GM23338 (cell line): Measurements from ENCODE around the gene SSU72. TPM values are rescaled to one million over a fixed set of nuclear protein-coding genes. Genes with fewer than 3 reads are reported as not detected.

Source experiments
- ATAC-seq: fragments of 200-7000 bp; cut with Tn5 transposase; 3 replicates; pipeline ENCODE4 v1.9.1; 2020
- DNase-seq: peaks from one replicate; pipeline ENCODE4 v3.0.0-alpha.2; 2015; ENCODE audit warnings: low spot score
- H2AFZ ChIP-seq: fragments of 200-600 bp; sonication (generic); 2 replicates; pipeline ENCODE4 v1.8.0; 2016; ENCODE audit warnings: antibody characterized with exemption, mild to moderate bottlenecking, moderate library complexity
- H3F3A ChIP-seq: fragments of 200-600 bp; sonication (generic); replicated peaks from 2 replicates; pipeline ENCODE4 v1.8.0; 2017; ENCODE audit warnings: antibody characterized with exemption, mixed run types, low read depth
- H3K27ac ChIP-seq: fragments of 200-600 bp; sonication (generic); 2 replicates; pipeline ENCODE4 v1.6.1; 2016; ENCODE audit warnings: low read depth
- H3K27me3 ChIP-seq: fragments of 200-600 bp; sonication (generic); 2 replicates; pipeline ENCODE4 v1.8.0; 2016; ENCODE audit warnings: mild to moderate bottlenecking, mixed run types, moderate library complexity; ENCODE audit not compliant: insufficient read depth
- H3K36me3 ChIP-seq: fragments of 200-600 bp; sonication (generic); 2 replicates; pipeline ENCODE4 v1.8.0; 2016; ENCODE audit warnings: mild to moderate bottlenecking; ENCODE audit not compliant: insufficient read depth
- H3K4me1 ChIP-seq: fragments of 200-600 bp; sonication (generic); 2 replicates; pipeline ENCODE4 v1.8.0; 2016; ENCODE audit warnings: mild to moderate bottlenecking, moderate library complexity; ENCODE audit not compliant: insufficient read depth
- H3K4me2 ChIP-seq: fragments of 200-600 bp; sonication (generic); 2 replicates; pipeline ENCODE4 v1.7.1; 2017; ENCODE audit warnings: mixed run types
- H3K4me3 ChIP-seq: fragments of 200-600 bp; sonication (generic); 2 replicates; pipeline ENCODE4 v1.6.1; 2016; ENCODE audit warnings: mixed run types
- H3K79me2 ChIP-seq: fragments of 200-600 bp; sonication (generic); replicated peaks from 2 replicates; pipeline ENCODE4 v1.8.0; 2017; ENCODE audit warnings: mild to moderate bottlenecking; ENCODE audit not compliant: insufficient read depth
- H3K9me2 ChIP-seq: fragments of 200-600 bp; sonication (generic); 2 replicates; pipeline ENCODE4 v1.8.0; 2017; ENCODE audit not compliant: insufficient read depth
- H4K20me1 ChIP-seq: fragments of 200-600 bp; sonication (generic); replicated peaks from 2 replicates; pipeline ENCODE4 v1.8.0; 2017; ENCODE audit warnings: mild to moderate bottlenecking; ENCODE audit not compliant: insufficient read depth
- H3K27ac Mint-ChIP-seq: 2 replicates; pipeline ENCODE4 v1.8.0; 2020; ENCODE audit warnings: inconsistent platforms, mild to moderate bottlenecking, moderate library complexity, mixed read lengths
- H3K27me3 Mint-ChIP-seq: 3 replicates; pipeline ENCODE4 v1.8.0; 2022; ENCODE audit warnings: low read depth, mild to moderate bottlenecking, moderate library complexity, mixed read lengths, inconsistent platforms; ENCODE audit not compliant: insufficient read depth, poor library complexity
- H3K36me3 Mint-ChIP-seq: 3 replicates; pipeline ENCODE4 v1.8.0; 2021; ENCODE audit warnings: low read depth, mild to moderate bottlenecking, inconsistent platforms, moderate library complexity, mixed read lengths
- H3K4me1 Mint-ChIP-seq: 3 replicates; pipeline ENCODE4 v1.8.0; 2020; ENCODE audit warnings: mild to moderate bottlenecking, inconsistent platforms, mixed read lengths
- H3K4me3 Mint-ChIP-seq: 3 replicates; pipeline ENCODE4 v1.8.0; 2021; ENCODE audit warnings: moderate library complexity, mild to moderate bottlenecking, inconsistent platforms, mixed read lengths
- H3K9me3 Mint-ChIP-seq: 3 replicates; pipeline ENCODE4 v1.8.0; 2020; ENCODE audit warnings: moderate library complexity, mild to moderate bottlenecking, inconsistent platforms, mixed read lengths
- CREB1 ChIP-seq: fragments of 250-450 bp; sonication (Bioruptor Pico); IDR thresholded peaks from 2 replicates; pipeline ENCODE4 v1.5.0; 2020; ENCODE audit warnings: low read depth, mild to moderate bottlenecking, moderate library complexity
- EZH2 ChIP-seq: fragments of 200-600 bp; sonication (generic); IDR thresholded peaks from one replicate; pipeline ENCODE4 v1.8.0; 2017; ENCODE audit warnings: antibody characterized with exemption, mild to moderate bottlenecking, low read depth; ENCODE audit not compliant: unreplicated experiment
- EZH2phosphoT487 ChIP-seq: fragments of 200-600 bp; sonication (generic); IDR thresholded peaks from one replicate; pipeline ENCODE4 v1.8.1; 2018; ENCODE audit warnings: antibody characterized with exemption; ENCODE audit not compliant: unreplicated experiment
- JUNB ChIP-seq: IDR thresholded peaks from one replicate; pipeline ENCODE4 v1.6.1; 2016; ENCODE audit warnings: antibody characterized with exemption; ENCODE audit not compliant: unreplicated experiment
- NANOG ChIP-seq: IDR thresholded peaks from 2 replicates; pipeline ENCODE4 v1.6.1; 2016; ENCODE audit warnings: antibody characterized with exemption, borderline replicate concordance
- POLR2AphosphoS5 ChIP-seq: IDR thresholded peaks from 2 replicates; pipeline ENCODE4 v1.6.1; 2016; ENCODE audit warnings: antibody characterized with exemption, low read depth
- STAT1 ChIP-seq: IDR thresholded peaks from one replicate; pipeline ENCODE4 v1.6.1; 2016; ENCODE audit warnings: antibody characterized with exemption; ENCODE audit not compliant: unreplicated experiment
- ZNF114 ChIP-seq: fragments of 250-450 bp; sonication (Bioruptor Pico); IDR thresholded peaks from 2 replicates; pipeline ENCODE4 v1.5.0; 2020; ENCODE audit warnings: mild to moderate bottlenecking, moderate library complexity
- ZNF331 ChIP-seq: fragments of 250-450 bp; sonication (Bioruptor Pico); IDR thresholded peaks from 2 replicates; pipeline ENCODE4 v1.5.0; 2020; ENCODE audit warnings: low read depth, mild to moderate bottlenecking, moderate library complexity
- polyA plus RNA-seq: library from polyadenylated mRNA; unstranded; fragments of >200 nt; fragmentation: Nextera tagmentation; extraction: Ambion mirVana; gene quantifications from 2 replicates; pipeline ENCODE4 v1.2.1, GENCODE V29; 2016
- total RNA-seq: library from RNA; depleted of rRNA; stranded (reverse); fragments of >200 nt; shearing (Covaris generic); gene quantifications from 2 replicates; pipeline ENCODE4 v1.2.3, GENCODE V29; 2014
- TF ChIP-seq, protein P1 (sequence below): IDR thresholded peaks from one replicate; pipeline ENCODE4 v1.6.1; 2018; ENCODE audit warnings: antibody characterized with exemption; ENCODE audit not compliant: unreplicated experiment
- TF ChIP-seq, protein P2 (sequence below), 2 experiments: fragments of 200-600 bp in 1 of 2; sonication (generic) in 1 of 2; conservative IDR thresholded peaks; 2 replicates each; pipeline versions ENCODE4 v1.5.1 to v1.6.1; 2016 to 2017; ENCODE audit warnings: antibody characterized with exemption in 2 of 2, low read depth in 2 of 2, mild to moderate bottlenecking in 2 of 2, moderate library complexity in 1 of 2
- TF ChIP-seq, protein P3 (sequence below): IDR thresholded peaks from 2 replicates; pipeline ENCODE4 v1.6.1; 2016; ENCODE audit warnings: antibody characterized with exemption
- TF ChIP-seq, protein P4 (sequence below): fragments of 250-450 bp; sonication (Bioruptor Pico); IDR thresholded peaks from 2 replicates; pipeline ENCODE4 v1.5.0; 2020; ENCODE audit warnings: mild to moderate bottlenecking, moderate library complexity

SSU72 gene
- total and polyA plus RNA-seq, 2 experiments from 2014 or later, result 148 to 248 TPM

DNA sequence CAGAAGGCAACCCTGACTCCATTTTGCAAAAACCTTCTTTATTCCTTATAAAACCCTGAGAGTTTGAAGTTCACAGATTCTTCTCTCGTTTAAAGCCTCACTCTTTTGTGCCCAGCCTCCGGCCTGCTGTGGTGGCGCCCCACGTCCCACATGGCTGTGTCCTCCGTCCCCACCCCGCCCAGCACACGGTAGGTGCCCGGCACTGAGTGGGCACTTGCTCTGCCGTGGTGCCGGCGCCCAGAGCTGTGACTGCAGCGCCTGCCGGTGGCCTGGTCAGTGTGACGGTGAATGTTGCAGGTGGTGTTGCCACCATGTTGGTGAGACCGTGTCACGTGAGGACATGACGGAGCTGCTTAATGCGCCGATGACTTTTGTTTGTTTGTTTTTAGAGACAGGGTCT lies 53.3 kb downstream of the SSU72 start:
- Histone ChIP-seq H2AFZ (no peak overlapping the region), H3F3A (no peaks in the 10 kb centered on the region), H3K79me2 (no peaks in the 10 kb centered on the region), H3K4me2 (no peak overlapping the region), H3K4me1 (no peaks in the 10 kb centered on the region), H3K4me3 (no peak overlapping the region), H3K27ac (no peak overlapping the region), H3K27me3 (no peaks in the 10 kb centered on the region), H3K36me3 (peaks cover 5% of the 10 kb centered on the region), H4K20me1 (no peaks in the 10 kb centered on the region; the same call in none of the 2 replicates), H3K9me2 (no peaks in the 10 kb centered on the region)
- H3K4me3 Mint-ChIP-seq, result no peak overlapping the region
- peaks cover 36% of the 10 kb centered on the region for H3K36me3 Mint-ChIP-seq
- no peak overlapping the region for H3K27ac Mint-ChIP-seq
- DNase-seq (no peak), ATAC-seq (no peak)
- TF ChIP-seq, protein P1, sequence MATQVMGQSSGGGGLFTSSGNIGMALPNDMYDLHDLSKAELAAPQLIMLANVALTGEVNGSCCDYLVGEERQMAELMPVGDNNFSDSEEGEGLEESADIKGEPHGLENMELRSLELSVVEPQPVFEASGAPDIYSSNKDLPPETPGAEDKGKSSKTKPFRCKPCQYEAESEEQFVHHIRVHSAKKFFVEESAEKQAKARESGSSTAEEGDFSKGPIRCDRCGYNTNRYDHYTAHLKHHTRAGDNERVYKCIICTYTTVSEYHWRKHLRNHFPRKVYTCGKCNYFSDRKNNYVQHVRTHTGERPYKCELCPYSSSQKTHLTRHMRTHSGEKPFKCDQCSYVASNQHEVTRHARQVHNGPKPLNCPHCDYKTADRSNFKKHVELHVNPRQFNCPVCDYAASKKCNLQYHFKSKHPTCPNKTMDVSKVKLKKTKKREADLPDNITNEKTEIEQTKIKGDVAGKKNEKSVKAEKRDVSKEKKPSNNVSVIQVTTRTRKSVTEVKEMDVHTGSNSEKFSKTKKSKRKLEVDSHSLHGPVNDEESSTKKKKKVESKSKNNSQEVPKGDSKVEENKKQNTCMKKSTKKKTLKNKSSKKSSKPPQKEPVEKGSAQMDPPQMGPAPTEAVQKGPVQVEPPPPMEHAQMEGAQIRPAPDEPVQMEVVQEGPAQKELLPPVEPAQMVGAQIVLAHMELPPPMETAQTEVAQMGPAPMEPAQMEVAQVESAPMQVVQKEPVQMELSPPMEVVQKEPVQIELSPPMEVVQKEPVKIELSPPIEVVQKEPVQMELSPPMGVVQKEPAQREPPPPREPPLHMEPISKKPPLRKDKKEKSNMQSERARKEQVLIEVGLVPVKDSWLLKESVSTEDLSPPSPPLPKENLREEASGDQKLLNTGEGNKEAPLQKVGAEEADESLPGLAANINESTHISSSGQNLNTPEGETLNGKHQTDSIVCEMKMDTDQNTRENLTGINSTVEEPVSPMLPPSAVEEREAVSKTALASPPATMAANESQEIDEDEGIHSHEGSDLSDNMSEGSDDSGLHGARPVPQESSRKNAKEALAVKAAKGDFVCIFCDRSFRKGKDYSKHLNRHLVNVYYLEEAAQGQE, result no peak
- no peak for TF ChIP-seq ZNF114 (CRISPR knock-in tag)
- no peak for TF ChIP-seq ZNF331 (CRISPR knock-in tag)
- no peak for TF ChIP-seq STAT1
- TF ChIP-seq, protein P2, sequence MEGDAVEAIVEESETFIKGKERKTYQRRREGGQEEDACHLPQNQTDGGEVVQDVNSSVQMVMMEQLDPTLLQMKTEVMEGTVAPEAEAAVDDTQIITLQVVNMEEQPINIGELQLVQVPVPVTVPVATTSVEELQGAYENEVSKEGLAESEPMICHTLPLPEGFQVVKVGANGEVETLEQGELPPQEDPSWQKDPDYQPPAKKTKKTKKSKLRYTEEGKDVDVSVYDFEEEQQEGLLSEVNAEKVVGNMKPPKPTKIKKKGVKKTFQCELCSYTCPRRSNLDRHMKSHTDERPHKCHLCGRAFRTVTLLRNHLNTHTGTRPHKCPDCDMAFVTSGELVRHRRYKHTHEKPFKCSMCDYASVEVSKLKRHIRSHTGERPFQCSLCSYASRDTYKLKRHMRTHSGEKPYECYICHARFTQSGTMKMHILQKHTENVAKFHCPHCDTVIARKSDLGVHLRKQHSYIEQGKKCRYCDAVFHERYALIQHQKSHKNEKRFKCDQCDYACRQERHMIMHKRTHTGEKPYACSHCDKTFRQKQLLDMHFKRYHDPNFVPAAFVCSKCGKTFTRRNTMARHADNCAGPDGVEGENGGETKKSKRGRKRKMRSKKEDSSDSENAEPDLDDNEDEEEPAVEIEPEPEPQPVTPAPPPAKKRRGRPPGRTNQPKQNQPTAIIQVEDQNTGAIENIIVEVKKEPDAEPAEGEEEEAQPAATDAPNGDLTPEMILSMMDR (conservative IDR thresholded peaks at IDR 0.05; ENCODE audit: low read depth in 2 of 2), result no peak
- no peak for TF ChIP-seq NANOG
- TF ChIP-seq, protein P3, sequence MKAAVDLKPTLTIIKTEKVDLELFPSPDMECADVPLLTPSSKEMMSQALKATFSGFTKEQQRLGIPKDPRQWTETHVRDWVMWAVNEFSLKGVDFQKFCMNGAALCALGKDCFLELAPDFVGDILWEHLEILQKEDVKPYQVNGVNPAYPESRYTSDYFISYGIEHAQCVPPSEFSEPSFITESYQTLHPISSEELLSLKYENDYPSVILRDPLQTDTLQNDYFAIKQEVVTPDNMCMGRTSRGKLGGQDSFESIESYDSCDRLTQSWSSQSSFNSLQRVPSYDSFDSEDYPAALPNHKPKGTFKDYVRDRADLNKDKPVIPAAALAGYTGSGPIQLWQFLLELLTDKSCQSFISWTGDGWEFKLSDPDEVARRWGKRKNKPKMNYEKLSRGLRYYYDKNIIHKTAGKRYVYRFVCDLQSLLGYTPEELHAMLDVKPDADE, result no peak
- TF ChIP-seq, protein P4, sequence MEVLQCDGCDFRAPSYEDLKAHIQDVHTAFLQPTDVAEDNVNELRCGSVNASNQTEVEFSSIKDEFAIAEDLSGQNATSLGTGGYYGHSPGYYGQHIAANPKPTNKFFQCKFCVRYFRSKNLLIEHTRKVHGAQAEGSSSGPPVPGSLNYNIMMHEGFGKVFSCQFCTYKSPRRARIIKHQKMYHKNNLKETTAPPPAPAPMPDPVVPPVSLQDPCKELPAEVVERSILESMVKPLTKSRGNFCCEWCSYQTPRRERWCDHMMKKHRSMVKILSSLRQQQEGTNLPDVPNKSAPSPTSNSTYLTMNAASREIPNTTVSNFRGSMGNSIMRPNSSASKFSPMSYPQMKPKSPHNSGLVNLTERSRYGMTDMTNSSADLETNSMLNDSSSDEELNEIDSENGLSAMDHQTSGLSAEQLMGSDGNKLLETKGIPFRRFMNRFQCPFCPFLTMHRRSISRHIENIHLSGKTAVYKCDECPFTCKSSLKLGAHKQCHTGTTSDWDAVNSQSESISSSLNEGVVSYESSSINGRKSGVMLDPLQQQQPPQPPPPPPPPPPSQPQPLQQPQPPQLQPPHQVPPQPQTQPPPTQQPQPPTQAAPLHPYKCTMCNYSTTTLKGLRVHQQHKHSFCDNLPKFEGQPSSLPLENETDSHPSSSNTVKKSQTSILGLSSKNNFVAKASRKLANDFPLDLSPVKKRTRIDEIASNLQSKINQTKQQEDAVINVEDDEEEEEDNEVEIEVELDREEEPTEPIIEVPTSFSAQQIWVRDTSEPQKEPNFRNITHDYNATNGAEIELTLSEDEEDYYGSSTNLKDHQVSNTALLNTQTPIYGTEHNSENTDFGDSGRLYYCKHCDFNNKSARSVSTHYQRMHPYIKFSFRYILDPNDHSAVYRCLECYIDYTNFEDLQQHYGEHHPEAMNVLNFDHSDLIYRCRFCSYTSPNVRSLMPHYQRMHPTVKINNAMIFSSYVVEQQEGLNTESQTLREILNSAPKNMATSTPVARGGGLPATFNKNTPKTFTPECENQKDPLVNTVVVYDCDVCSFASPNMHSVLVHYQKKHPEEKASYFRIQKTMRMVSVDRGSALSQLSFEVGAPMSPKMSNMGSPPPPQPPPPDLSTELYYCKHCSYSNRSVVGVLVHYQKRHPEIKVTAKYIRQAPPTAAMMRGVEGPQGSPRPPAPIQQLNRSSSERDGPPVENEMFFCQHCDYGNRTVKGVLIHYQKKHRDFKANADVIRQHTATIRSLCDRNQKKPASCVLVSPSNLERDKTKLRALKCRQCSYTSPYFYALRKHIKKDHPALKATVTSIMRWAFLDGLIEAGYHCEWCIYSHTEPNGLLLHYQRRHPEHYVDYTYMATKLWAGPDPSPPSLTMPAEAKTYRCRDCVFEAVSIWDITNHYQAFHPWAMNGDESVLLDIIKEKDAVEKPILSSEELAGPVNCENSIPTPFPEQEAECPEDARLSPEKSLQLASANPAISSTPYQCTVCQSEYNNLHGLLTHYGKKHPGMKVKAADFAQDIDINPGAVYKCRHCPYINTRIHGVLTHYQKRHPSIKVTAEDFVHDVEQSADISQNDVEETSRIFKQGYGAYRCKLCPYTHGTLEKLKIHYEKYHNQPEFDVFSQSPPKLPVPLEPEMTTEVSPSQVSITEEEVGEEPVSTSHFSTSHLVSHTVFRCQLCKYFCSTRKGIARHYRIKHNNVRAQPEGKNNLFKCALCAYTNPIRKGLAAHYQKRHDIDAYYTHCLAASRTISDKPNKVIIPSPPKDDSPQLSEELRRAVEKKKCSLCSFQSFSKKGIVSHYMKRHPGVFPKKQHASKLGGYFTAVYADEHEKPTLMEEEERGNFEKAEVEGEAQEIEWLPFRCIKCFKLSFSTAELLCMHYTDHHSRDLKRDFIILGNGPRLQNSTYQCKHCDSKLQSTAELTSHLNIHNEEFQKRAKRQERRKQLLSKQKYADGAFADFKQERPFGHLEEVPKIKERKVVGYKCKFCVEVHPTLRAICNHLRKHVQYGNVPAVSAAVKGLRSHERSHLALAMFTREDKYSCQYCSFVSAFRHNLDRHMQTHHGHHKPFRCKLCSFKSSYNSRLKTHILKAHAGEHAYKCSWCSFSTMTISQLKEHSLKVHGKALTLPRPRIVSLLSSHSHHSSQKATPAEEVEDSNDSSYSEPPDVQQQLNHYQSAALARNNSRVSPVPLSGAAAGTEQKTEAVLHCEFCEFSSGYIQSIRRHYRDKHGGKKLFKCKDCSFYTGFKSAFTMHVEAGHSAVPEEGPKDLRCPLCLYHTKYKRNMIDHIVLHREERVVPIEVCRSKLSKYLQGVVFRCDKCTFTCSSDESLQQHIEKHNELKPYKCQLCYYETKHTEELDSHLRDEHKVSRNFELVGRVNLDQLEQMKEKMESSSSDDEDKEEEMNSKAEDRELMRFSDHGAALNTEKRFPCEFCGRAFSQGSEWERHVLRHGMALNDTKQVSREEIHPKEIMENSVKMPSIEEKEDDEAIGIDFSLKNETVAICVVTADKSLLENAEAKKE (CRISPR knock-in tag), result no peak
- TF ChIP-seq EZH2, result no peak
- no peak for TF ChIP-seq JUNB
- TF ChIP-seq EZH2phosphoT487, result no peak
- TF ChIP-seq POLR2AphosphoS5, result no peak
- no peak for TF ChIP-seq CREB1 (CRISPR knock-in tag)
- H3K27me3 Mint-ChIP-seq, result peaks cover 3% of the 10 kb centered on the region
- no peaks in the 10 kb centered on the region for H3K9me3 Mint-ChIP-seq
- no peaks in the 10 kb centered on the region for H3K4me1 Mint-ChIP-seq
